ENCODE measurements around the gene NAB1.

The NAB1 gene

GRCh38 chr2:190718652-190719526 lies 70.0 kb downstream of the NAB1 start:
- Histone ChIP-seq H3K27ac (replicated peaks) (no peak overlapping the region), H3K4me3 (replicated peaks; ENCODE audit: insufficient read depth, low read length) (no peak overlapping the region), H3K27me3 (ENCODE audit: insufficient read depth, poor library complexity, severe bottlenecking) (no peaks in the 10 kb centered on the region)
- TF ChIP-seq CTCF (IDR thresholded peaks at IDR 0.05; ENCODE audit: insufficient read depth, low read length) (no peak), SPI1 (IDR thresholded peaks at IDR 0.05; ENCODE audit: borderline replicate concordance, low read depth) (no peak), GABPA (IDR thresholded peaks at IDR 0.05; ENCODE audit: low read depth) (no peak), POLR2AphosphoS5 (IDR thresholded peaks at IDR 0.05; ENCODE audit: low read depth) (no peak), REST (IDR thresholded peaks at IDR 0.05; ENCODE audit: insufficient replicate concordance, low read depth) (no peak)
- DNase-seq (ENCODE audit: low read depth in 1 of 2, low spot score in 1 of 2), result no peak

GRCh38 chr2:190720276-190720675 lies 71.4 kb downstream of the NAB1 start:
- Histone ChIP-seq H3K27me3 (ENCODE audit: insufficient read depth, poor library complexity, severe bottlenecking) (no peaks in the 10 kb centered on the region), H3K27ac (replicated peaks) (no peak overlapping the region), H3K4me3 (replicated peaks; ENCODE audit: insufficient read depth, low read length) (no peak overlapping the region)
- no peak for DNase-seq (ENCODE audit: low read depth in 1 of 2, low spot score in 1 of 2)
- TF ChIP-seq GABPA (IDR thresholded peaks at IDR 0.05; ENCODE audit: low read depth) (no peak), SPI1 (IDR thresholded peaks at IDR 0.05; ENCODE audit: borderline replicate concordance, low read depth) (no peak), CTCF (IDR thresholded peaks at IDR 0.05; ENCODE audit: insufficient read depth, low read length) (no peak), REST (IDR thresholded peaks at IDR 0.05; ENCODE audit: insufficient replicate concordance, low read depth) (no peak), POLR2AphosphoS5 (IDR thresholded peaks at IDR 0.05; ENCODE audit: low read depth) (no peak)

- no peak for DNase-seq (ENCODE audit: low read depth in 1 of 2, low spot score in 1 of 2)
- Histone ChIP-seq H3K27ac (replicated peaks) (no peak overlapping the region), H3K4me3 (replicated peaks; ENCODE audit: insufficient read depth, low read length) (no peak overlapping the region), H3K27me3 (ENCODE audit: insufficient read depth, poor library complexity, severe bottlenecking) (no peaks in the 10 kb centered on the region)
- TF ChIP-seq POLR2AphosphoS5 (IDR thresholded peaks at IDR 0.05; ENCODE audit: low read depth), result no peak
- TF ChIP-seq SPI1 (IDR thresholded peaks at IDR 0.05; ENCODE audit: borderline replicate concordance, low read depth), result no peak
- no peak for TF ChIP-seq GABPA (IDR thresholded peaks at IDR 0.05; ENCODE audit: low read depth)
- TF ChIP-seq CTCF (IDR thresholded peaks at IDR 0.05; ENCODE audit: insufficient read depth, low read length), result no peak
- no peak for TF ChIP-seq REST (IDR thresholded peaks at IDR 0.05; ENCODE audit: insufficient replicate concordance, low read depth)
Measured at GRCh38 chr2:190720691-190721090, 71.8 kb downstream of the NAB1 start.

Measured in HL-60 (cell line).